Measurements from ENCODE around the gene TP53BP2. TPM values are rescaled to one million over a fixed set of nuclear protein-coding genes. Genes with fewer than 3 reads are reported as not detected.

TP53BP2 gene
- total RNA-seq, 4 donors from 2014 or later = 16.4 to 33.2 (median 29.2) TPM

DNA sequence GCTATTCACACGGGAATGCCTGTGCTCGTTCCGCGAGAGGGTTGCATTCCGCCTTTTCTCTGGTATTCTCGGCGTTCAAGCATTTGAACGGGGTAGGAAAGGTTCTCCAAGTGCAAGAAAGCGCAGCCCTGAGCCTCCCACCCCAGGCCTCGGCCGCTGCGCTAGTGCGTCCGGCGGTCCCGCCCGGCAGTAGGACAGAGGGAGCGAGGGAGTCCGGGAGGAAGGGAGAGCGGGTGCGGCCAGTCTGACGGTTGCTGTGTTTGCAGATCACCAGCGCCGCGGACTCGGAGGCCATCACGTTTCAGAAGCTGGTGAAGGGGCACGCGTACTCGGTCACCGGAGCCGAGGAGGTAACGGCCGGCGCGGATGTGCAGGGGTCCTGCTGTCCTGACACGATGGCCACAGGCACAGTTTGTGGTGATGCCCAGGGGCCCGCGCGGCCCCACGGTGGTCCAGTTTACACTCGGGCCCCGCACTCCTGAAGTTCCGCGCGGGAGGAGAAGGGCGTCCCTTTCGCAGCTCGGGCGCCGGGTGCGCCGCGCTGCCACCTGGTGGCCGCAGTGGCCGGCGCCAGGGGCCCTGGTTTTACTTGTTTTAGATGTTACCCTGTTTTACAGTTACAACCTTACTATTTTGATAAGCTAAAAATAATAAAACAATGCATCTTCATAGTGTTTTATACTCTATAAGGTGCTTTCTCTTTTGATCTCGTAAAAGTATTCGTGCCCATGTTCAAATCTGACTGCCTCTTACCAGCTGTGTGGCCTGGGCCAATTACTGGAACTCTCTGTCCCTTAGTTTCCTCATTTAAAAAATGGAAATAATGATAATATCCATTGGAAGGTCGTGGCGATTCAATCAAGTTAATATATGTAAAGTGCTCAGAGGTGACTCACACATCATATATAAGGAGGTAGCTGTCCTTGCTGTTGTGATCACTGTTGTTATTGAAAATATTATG lies 96.7 kb downstream of the TP53BP2 start:
- DNase-seq = no peak

DNA sequence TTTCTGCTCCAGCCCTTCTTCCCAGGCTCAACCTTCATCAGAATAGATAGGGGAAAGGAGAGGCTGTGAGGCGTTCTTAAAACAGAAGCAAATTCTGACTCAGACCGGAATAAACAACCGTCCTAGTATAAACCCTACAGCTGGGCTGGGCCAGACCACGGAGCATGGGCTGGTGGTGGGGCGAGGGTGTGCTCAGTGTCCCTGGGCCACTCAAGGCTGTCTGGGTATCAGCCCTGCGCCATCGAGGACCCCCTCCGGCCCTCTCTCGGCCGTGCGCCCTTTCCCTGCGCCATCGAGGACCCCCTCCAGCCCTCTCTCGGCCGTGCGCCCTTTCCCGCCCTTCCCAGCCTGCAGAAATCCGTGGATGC lies 97.4 kb downstream of the TP53BP2 start:
- intact Hi-C loops (cut with DNase I) = loop anchor here (5.0 kb wide), 1 partner anchor 36 kb away; the partner anchor contains the start of gene CAPN2
- no peak for DNase-seq
- Histone ChIP-seq H3K9me3 (no peaks in the 10 kb centered on the region), H3K27me3 (no peaks in the 10 kb centered on the region), H3K4me1 (peaks cover 13 to 25% (median 14%) of the 10 kb centered on the region in 3 donors), H3K27ac (peak overlapping the region; percentile 51 to 82 (median 76)), H3K4me3 (peak overlapping the region; percentile 15 to 63 (median 44)), H3K36me3 (peaks cover 33 to 98% (median 49%) of the 10 kb centered on the region in 3 donors)
- 47 to 63% methylated on average over 14 to 18 of the region's 18 CpGs for WGBS, 2 donors
- TF ChIP-seq, protein P1, sequence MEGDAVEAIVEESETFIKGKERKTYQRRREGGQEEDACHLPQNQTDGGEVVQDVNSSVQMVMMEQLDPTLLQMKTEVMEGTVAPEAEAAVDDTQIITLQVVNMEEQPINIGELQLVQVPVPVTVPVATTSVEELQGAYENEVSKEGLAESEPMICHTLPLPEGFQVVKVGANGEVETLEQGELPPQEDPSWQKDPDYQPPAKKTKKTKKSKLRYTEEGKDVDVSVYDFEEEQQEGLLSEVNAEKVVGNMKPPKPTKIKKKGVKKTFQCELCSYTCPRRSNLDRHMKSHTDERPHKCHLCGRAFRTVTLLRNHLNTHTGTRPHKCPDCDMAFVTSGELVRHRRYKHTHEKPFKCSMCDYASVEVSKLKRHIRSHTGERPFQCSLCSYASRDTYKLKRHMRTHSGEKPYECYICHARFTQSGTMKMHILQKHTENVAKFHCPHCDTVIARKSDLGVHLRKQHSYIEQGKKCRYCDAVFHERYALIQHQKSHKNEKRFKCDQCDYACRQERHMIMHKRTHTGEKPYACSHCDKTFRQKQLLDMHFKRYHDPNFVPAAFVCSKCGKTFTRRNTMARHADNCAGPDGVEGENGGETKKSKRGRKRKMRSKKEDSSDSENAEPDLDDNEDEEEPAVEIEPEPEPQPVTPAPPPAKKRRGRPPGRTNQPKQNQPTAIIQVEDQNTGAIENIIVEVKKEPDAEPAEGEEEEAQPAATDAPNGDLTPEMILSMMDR (IDR thresholded peaks at IDR 0.05) = no peak
- TF ChIP-seq POLR2A (IDR thresholded peaks at IDR 0.05) = no peak

More for the DNA sequence above, 96.7 kb downstream of the TP53BP2 start:
- H3K36me3 ChIP-seq = peaks cover 33 to 98% (median 54%) of the 10 kb centered on the region in 3 donors
- no peaks in the 10 kb centered on the region for H3K9me3 ChIP-seq
- intact Hi-C loops (cut with DNase I) = loop anchor here (5.0 kb wide), 1 partner anchor 37 kb away; the partner anchor contains the start of gene CAPN2
- H3K4me1 ChIP-seq = peaks cover 13 to 25% (median 14%) of the 10 kb centered on the region in 3 donors
- H3K27ac ChIP-seq = peak overlapping the region; percentile 51 to 82 (median 76)
- no peaks in the 10 kb centered on the region for H3K27me3 ChIP-seq
- 11 to 47% methylated on average over 16 to 23 of the region's 61 CpGs for WGBS, 2 donors
- H3K4me3 ChIP-seq = peak overlapping the region; percentile 15 to 63 (median 44)
- TF ChIP-seq, protein P1 (IDR thresholded peaks at IDR 0.05) = peak; percentile 93 to 97 (median 95)
- no peak for TF ChIP-seq POLR2A (IDR thresholded peaks at IDR 0.05)

DNA sequence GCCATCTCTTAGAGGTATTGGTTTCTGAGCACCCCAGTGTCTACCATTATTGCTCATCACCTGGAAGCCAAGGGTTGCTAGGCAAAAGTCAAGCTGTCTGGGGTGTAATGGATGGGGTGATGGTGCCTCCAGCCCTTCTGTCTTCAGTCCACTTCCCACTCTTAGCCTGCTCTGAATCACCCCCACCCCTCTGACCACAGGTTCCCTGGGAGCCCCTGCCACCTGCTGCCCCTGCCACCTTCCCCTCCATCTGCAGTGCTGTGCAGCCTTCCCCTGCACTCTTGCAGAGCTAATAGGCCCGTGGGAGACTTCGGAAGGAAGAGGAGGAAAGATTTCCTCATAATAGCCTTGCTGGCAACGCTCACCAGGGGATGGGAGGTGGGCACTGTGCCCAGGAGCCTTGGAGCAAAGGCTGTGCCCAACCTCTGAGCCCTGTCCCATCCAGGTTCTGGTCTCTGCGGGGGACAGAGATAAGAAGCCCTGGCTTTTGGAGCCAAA lies 97.9 kb downstream of the TP53BP2 start:
- DNase-seq = no peak
- no peaks in the 10 kb centered on the region for H3K27me3 ChIP-seq
- H3K4me1 ChIP-seq = peaks cover 13 to 29% (median 14%) of the 10 kb centered on the region in 3 donors
- H3K4me3 ChIP-seq = no peak overlapping the region
- TF ChIP-seq, protein P1 (IDR thresholded peaks at IDR 0.05) = no peak
- TF ChIP-seq POLR2A (IDR thresholded peaks at IDR 0.05) = no peak
- H3K27ac ChIP-seq = peak overlapping the region; percentile 51 to 82 (median 76)
- intact Hi-C loops (cut with DNase I) = loop anchor here (5.0 kb wide), 1 partner anchor 36 kb away; the partner anchor contains the start of gene CAPN2
- 21 to 44% methylated on average over 2 of the region's 4 CpGs for WGBS, 2 donors
- H3K9me3 ChIP-seq = no peaks in the 10 kb centered on the region
- peaks cover 29 to 98% (median 44%) of the 10 kb centered on the region in 3 donors for H3K36me3 ChIP-seq

DNA sequence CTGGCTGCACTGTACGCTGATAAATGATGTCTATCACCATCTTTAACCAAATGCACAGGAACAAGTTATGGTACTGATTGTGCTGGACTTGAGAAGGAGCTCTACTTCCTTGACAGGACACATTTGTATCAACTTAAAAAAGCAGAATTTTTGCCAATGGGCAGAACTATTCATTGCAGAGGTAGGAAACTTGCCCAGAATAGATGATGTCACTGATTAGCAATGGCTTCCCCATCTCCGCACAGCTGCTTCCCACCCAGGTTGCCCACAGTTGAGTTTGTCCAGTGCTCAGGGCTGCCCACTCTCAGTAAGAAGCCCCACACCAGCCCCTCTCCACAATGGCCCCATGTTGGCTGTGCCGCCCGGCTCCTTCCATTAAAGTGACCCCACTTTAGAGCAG lies 100.0 kb downstream of the TP53BP2 start:
- no peak for DNase-seq
- peak overlapping the region in 1 of 4 donors; percentile 16 for H3K27ac ChIP-seq
- 79 to 86% methylated on average over 2 to 4 of the region's 4 CpGs for WGBS, 2 donors
- H3K4me3 ChIP-seq = no peak overlapping the region
- H3K27me3 ChIP-seq = no peaks in the 10 kb centered on the region
- no peaks in the 10 kb centered on the region for H3K9me3 ChIP-seq
- peaks cover 17 to 48% (median 27%) of the 10 kb centered on the region in 3 donors for H3K4me1 ChIP-seq
- H3K36me3 ChIP-seq = peaks cover 15 to 82% (median 25%) of the 10 kb centered on the region in 3 donors
- intact Hi-C loops (cut with DNase I) = loop anchor here (5.0 kb wide), 1 partner anchor 33 kb away; the partner anchor contains the start of gene CAPN2
- TF ChIP-seq, protein P1 (IDR thresholded peaks at IDR 0.05) = no peak
- TF ChIP-seq POLR2A (IDR thresholded peaks at IDR 0.05) = no peak
